DMS 273 treated with DMSO at 0.1 percent for 48 hours (cell line): Measurements from ENCODE around the gene EIF4A3.
"Not testable (repeated sequence)": the region's sequence is repeated elsewhere in the genome, so short reads cannot be mapped to it uniquely, and the experiment has no call there.

Source experiments
- DNase-seq: peaks from one replicate; lab custom pipeline; 2025; lab: John Stamatoyannopoulos, UW

Gene EIF4A3

GRCh38 chr17:80171681-80172080, 24.8 kb upstream of the EIF4A3 start:
- DNase-seq = no peak

GRCh38 chr17:80169784-80170500, 23.0 kb upstream of the EIF4A3 start, which contains the start of gene CARD14:
Gene CARD14, plus strand, starts transcription at chr17:80170030. Its CDS starts 11,409 bp downstream, at chr17:80181439.
- DNase-seq = no peak

- DNase-seq = no peak
Observed at GRCh38 chr17:80169107-80169506, 22.2 kb upstream of the EIF4A3 start.

- no peak for DNase-seq
Observed at GRCh38 chr17:80168371-80168770, 21.4 kb upstream of the EIF4A3 start.

GRCh38 chr17:80166446-80166845, 19.5 kb upstream of the EIF4A3 start:
- no peak for DNase-seq

GRCh38 chr17:80164185-80164584, 17.3 kb upstream of the EIF4A3 start:
- no peak for DNase-seq

- no peak for DNase-seq
Observed at GRCh38 chr17:80163336-80163735, 16.4 kb upstream of the EIF4A3 start.

GRCh38 chr17:80160536-80160935, 13.6 kb upstream of the EIF4A3 start:
- no peak for DNase-seq

GRCh38 chr17:80158846-80159245, 11.9 kb upstream of the EIF4A3 start:
- DNase-seq = no peak

GRCh38 chr17:80155600-80155999, 8.7 kb upstream of the EIF4A3 start:
- DNase-seq = not testable (repeated sequence)

- no peak for DNase-seq
Observed at GRCh38 chr17:80154166-80154565, 7.2 kb upstream of the EIF4A3 start.

GRCh38 chr17:80153004-80153403, 6.1 kb upstream of the EIF4A3 start:
- DNase-seq = no peak

GRCh38 chr17:80152081-80152702, 5.3 kb upstream of the EIF4A3 start:
- DNase-seq = no peak

GRCh38 chr17:80151333-80151732, 4.4 kb upstream of the EIF4A3 start:
- no peak for DNase-seq

- peak; percentile 15 for DNase-seq
Observed at GRCh38 chr17:80146121-80147034, 550 bp downstream of the EIF4A3 start.

- no peak for DNase-seq
Observed at GRCh38 chr17:80145076-80146075, 1.6 kb downstream of the EIF4A3 start.

GRCh38 chr17:80142929-80143328, 4.0 kb downstream of the EIF4A3 start:
- DNase-seq = no peak

- no peak for DNase-seq
Observed at GRCh38 chr17:80141463-80142165, 5.3 kb downstream of the EIF4A3 start.

- no peak for DNase-seq
Observed at GRCh38 chr17:80138856-80139426, 8.0 kb downstream of the EIF4A3 start.

GRCh38 chr17:80137131-80137530, 9.8 kb downstream of the EIF4A3 start:
- DNase-seq = no peak
